ENCODE results near the gene SERP2.

DNA sequence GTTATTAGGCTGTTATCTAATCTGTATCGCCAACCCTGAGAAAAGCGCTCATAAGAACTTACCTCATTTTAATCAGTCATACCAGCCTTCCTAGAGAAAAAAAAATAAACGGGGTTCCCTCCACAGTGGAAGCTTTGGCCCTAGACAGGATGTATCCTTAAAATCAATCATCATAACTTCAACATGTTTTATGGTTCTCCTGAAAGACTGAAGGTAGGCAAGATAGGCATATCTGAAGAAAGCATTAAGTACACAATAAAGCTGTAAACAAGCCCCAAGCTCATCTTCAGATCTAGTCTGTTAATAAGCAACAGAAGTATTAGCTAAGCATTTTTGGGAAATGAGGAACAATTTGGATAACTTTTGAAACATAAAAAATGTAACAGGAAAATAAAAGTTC is 18.7 kb upstream of the SERP2 start:
- TF ChIP-seq SUZ12 (IDR thresholded peaks at IDR 0.05; ENCODE audit: extremely low read depth, insufficient read depth, insufficient read length) (no peak), ZNF274 (IDR thresholded peaks at IDR 0.05; ENCODE audit: low read depth, low read length) (no peak)

Data from NT2/D1 (cell line).